Mucosa of descending colon (tissue), 3 donors: ENCODE measurements around the gene LRRC47. TPM values are rescaled to one million over a fixed set of nuclear protein-coding genes. Genes with fewer than 3 reads are reported as not detected.
"Not testable (repeated sequence)": the region's sequence is repeated elsewhere in the genome, so short reads cannot be mapped to it uniquely, and the experiment has no call there.

ENCODE experiments used
- ATAC-seq: fragments of 200-7000 bp; cut with Tn5 transposase; one replicate; pipeline ENCODE4 v1.9.1; 2020; ENCODE audit warnings: mild to moderate bottlenecking, moderate library complexity
- DNase-seq, 3 donors: peaks; one replicate each; pipeline ENCODE4 v3.0.0-alpha.2; 2020
- H3K36me3 ChIP-seq: fragments of 200-600 bp; one replicate; pipeline ENCODE4 v1.8.0; 2021; ENCODE audit warnings: low read depth, mild to moderate bottlenecking
- H3K4me1 ChIP-seq: fragments of 200-600 bp; one replicate; pipeline ENCODE4 v1.8.0; 2021; ENCODE audit warnings: low read depth, mild to moderate bottlenecking
- H3K4me3 ChIP-seq: fragments of 200-600 bp; one replicate; pipeline ENCODE4 v1.8.0; 2021; ENCODE audit warnings: mild to moderate bottlenecking
- H3K9me3 ChIP-seq: fragments of 200-600 bp; one replicate; pipeline ENCODE4 v1.8.0; 2021; ENCODE audit warnings: mild to moderate bottlenecking
- intact Hi-C, 2 donors: fragments of 100-400 bp; cut with DNase I in 1 of 2; cut with micrococcal nuclease in 1 of 2; formaldehyde crosslinking; loops; one replicate each; pipeline versions ENCODE4 v1.11.0 to v1.11.1; 2022; cut with DNase I, micrococcal nuclease
- total RNA-seq, 3 donors: library from RNA; stranded (reverse); fragmentation: NEBNext Ultra II Directional in 2 of 3; extraction: Animal tissue kit (Norgen Biotek cat#: 25700) in 2 of 3; gene quantifications; one replicate each; pipeline versions ENCODE4 v1.2.1 to v1.2.4, GENCODE V29; 2021 to 2023
- TF ChIP-seq, protein P1 (sequence below): fragments of 200-600 bp; IDR thresholded peaks from one replicate; pipeline ENCODE4 v1.8.0; 2022; ENCODE audit warnings: antibody characterized with exemption, mild to moderate bottlenecking
- donor health status: DM: no; HTN: no; CAD: no; lungs with moderate emphysema.
- donor health status: DM: no; HTN: no; CAD: no.
- donor health status: DM: no; HTN: yes; CAD: no.

LRRC47 gene
- total RNA-seq, 3 donors from 2014 or later = 33.2 to 58.9 (median 34.7) TPM

DNA sequence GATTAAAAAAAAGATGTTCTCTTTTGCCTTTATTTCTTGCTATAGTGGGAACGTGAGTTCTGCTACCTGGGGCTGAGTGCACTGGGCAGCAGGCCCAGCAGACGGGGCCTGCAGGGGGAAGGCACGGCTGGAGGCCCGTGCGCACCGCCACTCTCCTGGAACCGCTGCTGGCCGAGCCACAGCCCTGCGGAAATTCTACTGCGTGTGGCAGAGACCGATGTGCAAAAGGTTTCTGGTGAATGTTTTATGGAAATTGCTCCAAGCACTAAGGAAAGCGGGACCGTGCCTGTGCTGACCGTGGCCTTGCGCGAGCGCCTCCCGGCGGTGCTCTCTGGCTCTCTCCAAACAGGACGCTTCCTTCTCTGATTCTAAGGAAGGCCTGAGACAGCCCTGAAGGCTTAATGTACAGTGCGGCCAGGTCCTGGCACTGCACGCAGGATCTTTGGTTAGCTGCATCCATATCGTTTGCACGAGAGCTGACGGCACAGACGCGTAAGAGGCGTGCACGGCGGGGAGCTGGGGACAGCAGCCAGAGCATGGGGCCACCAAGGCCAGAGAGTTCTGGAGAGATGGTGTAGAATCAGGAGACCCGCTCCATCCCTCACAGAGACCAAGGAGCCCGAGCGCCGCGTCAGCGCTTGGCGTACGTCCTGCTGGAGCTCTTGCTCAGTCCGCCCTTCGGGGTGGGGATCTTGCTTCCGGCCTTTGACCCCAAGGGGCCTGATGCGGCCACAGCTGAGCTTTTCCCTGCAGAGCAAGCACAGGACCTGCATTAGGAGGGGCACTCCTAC lies 18.7 kb upstream of the LRRC47 start:
- DNase-seq (no peak), ATAC-seq (no peak)
- Histone ChIP-seq H3K36me3 (no peaks in the 10 kb centered on the region), H3K4me3 (no peak overlapping the region), H3K4me1 (no peaks in the 10 kb centered on the region), H3K9me3 (no peaks in the 10 kb centered on the region)
- intact Hi-C loops = no loop called here
- TF ChIP-seq, protein P1, sequence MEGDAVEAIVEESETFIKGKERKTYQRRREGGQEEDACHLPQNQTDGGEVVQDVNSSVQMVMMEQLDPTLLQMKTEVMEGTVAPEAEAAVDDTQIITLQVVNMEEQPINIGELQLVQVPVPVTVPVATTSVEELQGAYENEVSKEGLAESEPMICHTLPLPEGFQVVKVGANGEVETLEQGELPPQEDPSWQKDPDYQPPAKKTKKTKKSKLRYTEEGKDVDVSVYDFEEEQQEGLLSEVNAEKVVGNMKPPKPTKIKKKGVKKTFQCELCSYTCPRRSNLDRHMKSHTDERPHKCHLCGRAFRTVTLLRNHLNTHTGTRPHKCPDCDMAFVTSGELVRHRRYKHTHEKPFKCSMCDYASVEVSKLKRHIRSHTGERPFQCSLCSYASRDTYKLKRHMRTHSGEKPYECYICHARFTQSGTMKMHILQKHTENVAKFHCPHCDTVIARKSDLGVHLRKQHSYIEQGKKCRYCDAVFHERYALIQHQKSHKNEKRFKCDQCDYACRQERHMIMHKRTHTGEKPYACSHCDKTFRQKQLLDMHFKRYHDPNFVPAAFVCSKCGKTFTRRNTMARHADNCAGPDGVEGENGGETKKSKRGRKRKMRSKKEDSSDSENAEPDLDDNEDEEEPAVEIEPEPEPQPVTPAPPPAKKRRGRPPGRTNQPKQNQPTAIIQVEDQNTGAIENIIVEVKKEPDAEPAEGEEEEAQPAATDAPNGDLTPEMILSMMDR = no peak

DNA sequence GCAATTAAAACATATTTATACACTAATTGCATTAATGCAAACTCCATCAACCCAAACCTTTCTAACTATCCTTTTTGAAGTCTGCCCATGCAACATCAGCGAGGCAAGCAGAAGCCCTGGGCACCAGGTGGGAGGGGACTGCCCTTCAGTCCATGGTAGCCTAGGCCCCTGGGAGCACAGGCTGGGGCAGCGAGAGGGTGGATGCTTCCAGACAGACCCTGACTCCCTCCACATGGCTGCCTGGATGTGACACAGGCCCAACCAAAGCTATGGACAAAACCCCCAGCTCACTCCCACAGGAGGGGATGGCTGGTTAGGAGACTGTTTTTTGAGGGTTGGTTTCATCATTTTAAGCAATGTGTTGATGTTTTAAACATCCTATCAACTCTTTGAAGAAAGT lies 17.8 kb upstream of the LRRC47 start:
- no peak overlapping the region for H3K4me3 ChIP-seq
- TF ChIP-seq, protein P1 = no peak
- H3K36me3 ChIP-seq = no peaks in the 10 kb centered on the region
- no peak for DNase-seq
- intact Hi-C loops = no loop called here
- no peaks in the 10 kb centered on the region for H3K4me1 ChIP-seq
- no peak for ATAC-seq
- H3K9me3 ChIP-seq = no peaks in the 10 kb centered on the region

DNA sequence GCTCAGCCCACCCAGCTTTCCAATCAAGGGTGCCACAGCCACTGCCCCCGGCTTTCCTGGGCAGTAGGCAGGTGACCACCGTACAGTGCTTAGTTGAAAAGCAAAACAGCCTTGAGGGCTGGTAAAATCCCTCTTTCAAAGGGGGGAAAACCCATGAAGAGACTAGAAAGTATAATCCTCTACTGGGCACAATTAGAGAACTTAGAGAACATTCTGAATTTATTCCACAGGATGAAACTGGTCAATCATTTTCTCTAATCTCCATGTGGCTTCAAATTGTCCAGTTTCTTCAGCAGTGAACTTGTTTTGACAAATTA lies 15.3 kb upstream of the LRRC47 start:
- intact Hi-C loops = no loop called here

DNA sequence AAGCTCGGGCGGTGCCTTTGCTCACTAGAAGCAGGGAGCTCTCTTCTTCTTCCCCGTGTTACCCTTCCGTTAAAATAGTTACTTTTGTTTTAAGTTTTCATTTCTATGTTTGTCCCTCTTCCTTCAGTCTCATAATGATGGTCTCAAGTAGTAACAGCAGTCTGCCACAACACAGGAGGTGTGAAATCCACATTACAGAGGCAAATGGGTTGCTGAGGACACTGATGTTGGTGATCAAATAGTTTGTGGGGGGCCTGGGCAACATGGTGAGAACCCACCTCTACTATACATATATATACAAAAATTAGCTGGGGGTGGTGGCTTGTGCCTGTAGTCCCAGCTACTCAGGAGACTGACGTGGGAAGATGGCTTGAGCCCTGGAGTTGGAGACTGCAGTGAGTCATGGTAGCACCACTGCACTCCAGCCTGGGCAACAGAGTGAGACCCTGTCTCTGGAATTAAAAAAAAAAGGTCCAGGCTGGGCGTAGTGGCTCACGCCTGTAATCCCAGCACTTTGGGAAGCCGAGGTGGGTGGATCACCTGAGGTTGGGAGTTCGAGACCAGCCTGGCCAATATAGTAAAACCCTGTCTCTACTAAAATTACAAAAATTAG lies 14.0 kb upstream of the LRRC47 start:
- H3K9me3 ChIP-seq, intact Hi-C loops, H3K4me1 ChIP-seq, ATAC-seq, H3K36me3 ChIP-seq, DNase-seq, H3K4me3 ChIP-seq: not testable (repeated sequence)

More for the DNA sequence above, 15.3 kb upstream of the LRRC47 start:
- H3K4me3 ChIP-seq = no peak overlapping the region
- ATAC-seq (no peak), DNase-seq (no peak)
- TF ChIP-seq, protein P1 = no peak
- H3K9me3 ChIP-seq = no peaks in the 10 kb centered on the region
- no peaks in the 10 kb centered on the region for H3K4me1 ChIP-seq
- H3K36me3 ChIP-seq = no peaks in the 10 kb centered on the region

DNA sequence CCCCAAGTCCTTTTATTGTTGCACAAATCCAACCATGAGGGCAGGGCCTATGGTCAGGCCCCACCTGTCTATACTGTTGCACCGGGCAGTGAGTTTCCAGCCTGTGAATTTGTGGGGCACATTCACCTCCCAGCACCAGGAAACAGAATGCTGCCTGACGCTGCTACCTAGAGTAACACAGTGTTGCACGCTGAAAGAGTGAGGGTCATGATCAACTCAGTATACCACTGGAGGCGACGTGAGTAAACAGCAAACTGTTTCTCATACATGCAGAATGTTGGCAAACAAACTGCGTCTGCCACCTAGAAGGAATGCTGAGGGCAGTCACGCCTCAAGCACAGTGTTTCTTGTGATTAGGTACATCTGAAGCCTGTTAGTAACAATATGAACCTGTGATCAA lies 13.4 kb upstream of the LRRC47 start:
- peak; percentile 22 for ATAC-seq

DNA sequence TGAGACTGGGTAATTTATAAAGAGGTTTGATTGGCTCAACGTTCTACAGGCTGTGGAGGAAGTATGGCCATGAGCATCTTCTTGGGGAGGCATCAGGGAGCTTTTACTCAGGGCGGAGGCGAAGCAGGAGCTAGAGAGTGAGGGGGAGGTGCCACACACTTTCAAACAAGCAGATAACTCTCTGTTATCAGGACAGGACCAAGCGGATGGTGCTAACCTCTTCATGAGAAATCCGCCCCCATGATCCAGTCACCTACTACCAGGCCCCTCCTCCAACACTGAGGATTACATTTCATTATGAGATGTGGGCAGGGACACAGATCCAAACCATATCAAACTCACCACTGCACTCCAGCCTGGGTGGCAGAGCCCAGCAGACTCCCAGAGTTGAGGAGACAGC lies 11.5 kb upstream of the LRRC47 start:
- Histone ChIP-seq H3K36me3 (no peaks in the 10 kb centered on the region), H3K4me3 (no peak overlapping the region), H3K4me1 (no peaks in the 10 kb centered on the region), H3K9me3 (no peaks in the 10 kb centered on the region)
- TF ChIP-seq, protein P1 = no peak
- no peak for ATAC-seq
- intact Hi-C loops = no loop called here
- DNase-seq = no peak

More for the DNA sequence above, 13.4 kb upstream of the LRRC47 start:
- TF ChIP-seq, protein P1 = no peak
- DNase-seq = no peak
- Histone ChIP-seq H3K4me1 (no peaks in the 10 kb centered on the region), H3K4me3 (no peak overlapping the region), H3K36me3 (no peaks in the 10 kb centered on the region), H3K9me3 (no peaks in the 10 kb centered on the region)
- intact Hi-C loops = no loop called here
